Stimulated activated CD4-positive, alpha-beta T cell treated with anti-CD3 and anti-CD28 coated beads, Interleukin-15, amount 100 ng/mL, for 48 hours (primary cell): ENCODE data around the gene MACROD2.

Source experiments
- DNase-seq, 2 donors: peaks; one replicate each; pipeline ENCODE4 v3.0.0-alpha.2; 2020; ENCODE audit warnings: low read depth in 2 of 2

The MACROD2 gene

GRCh38 chr20:15220009-15220656, 1224.8 kb downstream of the MACROD2 start:
- no peak for DNase-seq

- no peak for DNase-seq
Observed at GRCh38 chr20:15220778-15221565, 1225.7 kb downstream of the MACROD2 start.

GRCh38 chr20:15222502-15223330, 1227.4 kb downstream of the MACROD2 start:
- DNase-seq = no peak

- DNase-seq = no peak
Observed at GRCh38 chr20:15224199-15224598, 1228.9 kb downstream of the MACROD2 start.

GRCh38 chr20:15227102-15227501, 1231.8 kb downstream of the MACROD2 start:
- DNase-seq = no peak

GRCh38 chr20:15232243-15232642, 1236.9 kb downstream of the MACROD2 start:
- DNase-seq = no peak

GRCh38 chr20:15235471-15236198, 1240.3 kb downstream of the MACROD2 start:
- no peak for DNase-seq

GRCh38 chr20:15236812-15237211, 1241.5 kb downstream of the MACROD2 start:
- DNase-seq = no peak

- DNase-seq = no peak
Observed at GRCh38 chr20:15239542-15240206, 1244.4 kb downstream of the MACROD2 start.

GRCh38 chr20:15240801-15241200, 1245.5 kb downstream of the MACROD2 start:
- no peak for DNase-seq

GRCh38 chr20:15241681-15242080, 1246.4 kb downstream of the MACROD2 start:
- DNase-seq = no peak

GRCh38 chr20:15242773-15243172, 1247.5 kb downstream of the MACROD2 start:
- DNase-seq = no peak

GRCh38 chr20:15245896-15246295, 1250.6 kb downstream of the MACROD2 start:
- no peak for DNase-seq

- DNase-seq = no peak
Observed at GRCh38 chr20:15248618-15249395, 1253.5 kb downstream of the MACROD2 start.

- no peak for DNase-seq
Observed at GRCh38 chr20:15251171-15251570, 1255.9 kb downstream of the MACROD2 start.

GRCh38 chr20:15252304-15252703, 1257.0 kb downstream of the MACROD2 start:
- no peak for DNase-seq

- no peak for DNase-seq
Observed at GRCh38 chr20:15253431-15253830, 1258.1 kb downstream of the MACROD2 start.

- DNase-seq = no peak
Observed at GRCh38 chr20:15256676-15257568, 1261.6 kb downstream of the MACROD2 start.

GRCh38 chr20:15257569-15257870, 1262.2 kb downstream of the MACROD2 start:
- DNase-seq = no peak
